DND-41 (cell line): ENCODE measurements around the gene HDAC11.

Source experiments
- ATAC-seq: fragments of 200-7000 bp; cut with Tn5 transposase; 3 replicates; pipeline ENCODE4 v1.9.1; 2021; ENCODE audit warnings: low read depth; ENCODE audit not compliant: insufficient read depth
- DNase-seq: peaks from one replicate; pipeline ENCODE4 v3.0.0-alpha.2; 2020
- H2AFZ ChIP-seq: 2 replicates; pipeline ENCODE4 v1.6.0; 2012; ENCODE audit warnings: low read depth, low read length
- H3K27ac ChIP-seq: 2 replicates; pipeline ENCODE4 v1.5.1; 2012; ENCODE audit warnings: low read length, inconsistent platforms
- H3K27me3 ChIP-seq: fragments of 200-600 bp; sonication (generic); 2 replicates; pipeline ENCODE4 v1.6.0; 2012; ENCODE audit warnings: low read length, mild to moderate bottlenecking, inconsistent platforms; ENCODE audit not compliant: insufficient read depth, poor library complexity
- H3K36me3 ChIP-seq: 2 replicates; pipeline ENCODE4 v1.5.1; 2012; ENCODE audit warnings: low read length, inconsistent platforms; ENCODE audit not compliant: insufficient read depth
- H3K4me1 ChIP-seq: 2 replicates; pipeline ENCODE4 v1.5.1; 2012; ENCODE audit warnings: mild to moderate bottlenecking, low read length; ENCODE audit not compliant: insufficient read depth
- H3K4me2 ChIP-seq: 2 replicates; pipeline ENCODE4 v1.6.0; 2012; ENCODE audit warnings: mild to moderate bottlenecking, moderate library complexity, low read length, inconsistent platforms; ENCODE audit not compliant: insufficient read depth
- H3K4me3 ChIP-seq, 2 experiments: fragments of 200-600 bp in 1 of 2; shearing (Covaris generic) in 1 of 2; 2 replicates each; pipeline ENCODE4 v1.5.1; 2012 to 2016; ENCODE audit warnings: inconsistent platforms in 2 of 2, low read length in 2 of 2, mild to moderate bottlenecking in 2 of 2, low read depth in 1 of 2, moderate library complexity in 1 of 2
- H3K79me2 ChIP-seq: 2 replicates; pipeline ENCODE4 v1.6.0; 2012; ENCODE audit warnings: low read length, inconsistent platforms; ENCODE audit not compliant: insufficient read depth
- H3K9ac ChIP-seq: 2 replicates; pipeline ENCODE4 v1.6.0; 2012; ENCODE audit warnings: low read depth, mild to moderate bottlenecking, inconsistent platforms, low read length, moderate library complexity
- H3K9me3 ChIP-seq: 2 replicates; pipeline ENCODE4 v1.5.1; 2012; ENCODE audit warnings: low read length, moderate library complexity, mild to moderate bottlenecking, inconsistent platforms; ENCODE audit not compliant: insufficient read depth, severe bottlenecking
- H4K20me1 ChIP-seq: 2 replicates; pipeline ENCODE4 v1.6.0; 2012; ENCODE audit warnings: low read length; ENCODE audit not compliant: insufficient read depth
- EZH2 ChIP-seq: IDR thresholded peaks from 3 replicates; pipeline ENCODE4 v1.6.1; 2012; ENCODE audit warnings: borderline replicate concordance, low read depth, mild to moderate bottlenecking, moderate library complexity, low read length, inconsistent platforms; ENCODE audit not compliant: severe bottlenecking
- TF ChIP-seq, protein P1 (sequence below): IDR thresholded peaks from 2 replicates; pipeline ENCODE4 v1.5.1; 2012; ENCODE audit warnings: borderline replicate concordance, low read length, moderate library complexity, mild to moderate bottlenecking; ENCODE audit not compliant: poor library complexity, severe bottlenecking; ENCODE audit errors: extremely low read depth

Gene HDAC11

DNA sequence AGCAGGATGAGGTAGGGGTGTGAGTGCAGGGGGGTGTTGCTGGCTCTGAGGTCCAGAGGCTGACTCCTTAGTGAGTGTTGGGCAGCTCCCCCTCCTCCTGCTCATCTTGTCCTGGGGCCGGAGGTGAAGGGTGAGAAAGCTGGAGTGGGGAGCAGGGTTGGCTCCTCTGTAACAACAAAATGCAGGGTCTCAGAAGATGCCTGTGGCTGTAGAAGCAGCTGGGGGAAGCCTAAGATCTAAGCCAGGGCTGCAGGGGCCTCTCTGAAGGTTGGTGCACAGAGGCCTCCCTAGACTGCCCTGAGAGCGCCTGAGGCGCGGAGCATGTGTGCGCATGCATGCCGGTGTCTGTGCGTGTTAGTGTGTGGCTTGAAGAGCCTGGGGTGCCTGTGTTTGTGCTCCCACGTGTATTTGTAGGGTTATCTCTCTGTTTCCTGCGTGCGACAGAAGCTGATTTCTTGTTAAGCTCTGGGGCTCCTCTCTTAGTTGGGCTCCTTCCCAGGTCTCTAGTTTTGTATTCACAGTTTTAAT, 5.3 kb upstream of the HDAC11 start:
- H2AFZ ChIP-seq: no peak overlapping the region
- no peak overlapping the region for H3K4me3 ChIP-seq
- no peaks in the 10 kb centered on the region for H4K20me1 ChIP-seq
- ATAC-seq (no peak), DNase-seq (no peak)
- TF ChIP-seq, protein P1, sequence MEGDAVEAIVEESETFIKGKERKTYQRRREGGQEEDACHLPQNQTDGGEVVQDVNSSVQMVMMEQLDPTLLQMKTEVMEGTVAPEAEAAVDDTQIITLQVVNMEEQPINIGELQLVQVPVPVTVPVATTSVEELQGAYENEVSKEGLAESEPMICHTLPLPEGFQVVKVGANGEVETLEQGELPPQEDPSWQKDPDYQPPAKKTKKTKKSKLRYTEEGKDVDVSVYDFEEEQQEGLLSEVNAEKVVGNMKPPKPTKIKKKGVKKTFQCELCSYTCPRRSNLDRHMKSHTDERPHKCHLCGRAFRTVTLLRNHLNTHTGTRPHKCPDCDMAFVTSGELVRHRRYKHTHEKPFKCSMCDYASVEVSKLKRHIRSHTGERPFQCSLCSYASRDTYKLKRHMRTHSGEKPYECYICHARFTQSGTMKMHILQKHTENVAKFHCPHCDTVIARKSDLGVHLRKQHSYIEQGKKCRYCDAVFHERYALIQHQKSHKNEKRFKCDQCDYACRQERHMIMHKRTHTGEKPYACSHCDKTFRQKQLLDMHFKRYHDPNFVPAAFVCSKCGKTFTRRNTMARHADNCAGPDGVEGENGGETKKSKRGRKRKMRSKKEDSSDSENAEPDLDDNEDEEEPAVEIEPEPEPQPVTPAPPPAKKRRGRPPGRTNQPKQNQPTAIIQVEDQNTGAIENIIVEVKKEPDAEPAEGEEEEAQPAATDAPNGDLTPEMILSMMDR: no peak
- no peak for TF ChIP-seq EZH2
- no peak overlapping the region for H3K27ac ChIP-seq
- no peaks in the 10 kb centered on the region for H3K27me3 ChIP-seq
- H3K79me2 ChIP-seq: no peaks in the 10 kb centered on the region
- H3K36me3 ChIP-seq: no peaks in the 10 kb centered on the region
- H3K4me2 ChIP-seq: no peak overlapping the region
- peaks cover 11% of the 10 kb centered on the region for H3K4me1 ChIP-seq
- H3K9ac ChIP-seq: no peak overlapping the region
- H3K9me3 ChIP-seq: no peaks in the 10 kb centered on the region

GRCh38 chr3:13475871-13476590, 4.1 kb upstream of the HDAC11 start:
- no peak overlapping the region for H3K4me2 ChIP-seq
- peaks cover 18% of the 10 kb centered on the region for H3K4me1 ChIP-seq
- H4K20me1 ChIP-seq: no peaks in the 10 kb centered on the region
- no peaks in the 10 kb centered on the region for H3K79me2 ChIP-seq
- no peaks in the 10 kb centered on the region for H3K9me3 ChIP-seq
- no peak overlapping the region for H3K9ac ChIP-seq
- TF ChIP-seq, protein P1: no peak
- TF ChIP-seq EZH2: no peak
- no peaks in the 10 kb centered on the region for H3K27me3 ChIP-seq
- no peak for DNase-seq
- no peak overlapping the region for H2AFZ ChIP-seq
- ATAC-seq: no peak
- no peak overlapping the region for H3K4me3 ChIP-seq
- H3K27ac ChIP-seq: no peak overlapping the region
- no peaks in the 10 kb centered on the region for H3K36me3 ChIP-seq

- H3K9me3 ChIP-seq: no peaks in the 10 kb centered on the region
- H2AFZ ChIP-seq: no peak overlapping the region
- H3K4me2 ChIP-seq: no peak overlapping the region
- H3K4me3 ChIP-seq: no peak overlapping the region
- ATAC-seq (no peak), DNase-seq (no peak)
- H3K79me2 ChIP-seq: no peaks in the 10 kb centered on the region
- TF ChIP-seq, protein P1: no peak
- TF ChIP-seq EZH2: no peak
- H3K4me1 ChIP-seq: peaks cover 19% of the 10 kb centered on the region
- H3K36me3 ChIP-seq: no peaks in the 10 kb centered on the region
- no peak overlapping the region for H3K9ac ChIP-seq
- H3K27ac ChIP-seq: no peak overlapping the region
- no peaks in the 10 kb centered on the region for H4K20me1 ChIP-seq
- no peaks in the 10 kb centered on the region for H3K27me3 ChIP-seq
These were observed 2.2 kb upstream of the HDAC11 start for GRCh38 chr3:13477943-13478342.
